Right atrium auricular region (tissue), 2 donors: Measurements from ENCODE around the gene C2CD3. TPM values are rescaled to one million over a fixed set of nuclear protein-coding genes. Genes with fewer than 3 reads are reported as not detected.
"Not testable (repeated sequence)": the region's sequence is repeated elsewhere in the genome, so short reads cannot be mapped to it uniquely, and the experiment has no call there.

ENCODE experiments used
- DNase-seq: peaks from one replicate; pipeline ENCODE4 v3.0.0-alpha.2; 2019; ENCODE audit warnings: low spot score
- H3K27ac ChIP-seq, 2 donors: fragments of 200-600 bp; sonication (generic); 1 replicate in 1 of 2; 2 replicates in 1 of 2; pipeline ENCODE4 v1.5.1; 2016 to 2019
- H3K27me3 ChIP-seq, 2 donors: fragments of 200-600 bp; sonication (generic); one replicate each; pipeline versions ENCODE4 v1.5.1 to v1.6.0; 2017 to 2019
- H3K36me3 ChIP-seq: fragments of 200-600 bp; sonication (generic); one replicate; pipeline ENCODE4 v1.5.1; 2016
- H3K4me1 ChIP-seq, 2 donors: fragments of 200-600 bp; sonication (generic); one replicate each; pipeline versions ENCODE4 v1.5.1 to v1.6.0; 2017 to 2019
- H3K4me3 ChIP-seq, 2 donors: fragments of 200-600 bp; sonication (generic); 1 replicate in 1 of 2; 2 replicates in 1 of 2; pipeline ENCODE4 v1.5.1; 2017 to 2019; ENCODE audit warnings: mild to moderate bottlenecking in 1 of 2, moderate library complexity in 1 of 2
- H3K9me3 ChIP-seq, 2 donors: fragments of 200-600 bp; sonication (generic); one replicate each; pipeline ENCODE4 v1.5.1; 2019
- total RNA-seq, 2 donors: library from RNA; depleted of rRNA; stranded (reverse); fragments of >200 nt; gene quantifications; one replicate each; pipeline ENCODE4 v1.1.0, GENCODE V29; 2016
- TF ChIP-seq, protein P1 (sequence below), 2 donors: fragments of 200-600 bp; sonication (generic); IDR thresholded peaks; one replicate each; pipeline ENCODE4 v1.5.1; 2019; ENCODE audit warnings: antibody characterized with exemption in 2 of 2

Gene C2CD3
- total RNA-seq, 2 donors from 2014 or later = 15.0 to 15.4 TPM

DNA sequence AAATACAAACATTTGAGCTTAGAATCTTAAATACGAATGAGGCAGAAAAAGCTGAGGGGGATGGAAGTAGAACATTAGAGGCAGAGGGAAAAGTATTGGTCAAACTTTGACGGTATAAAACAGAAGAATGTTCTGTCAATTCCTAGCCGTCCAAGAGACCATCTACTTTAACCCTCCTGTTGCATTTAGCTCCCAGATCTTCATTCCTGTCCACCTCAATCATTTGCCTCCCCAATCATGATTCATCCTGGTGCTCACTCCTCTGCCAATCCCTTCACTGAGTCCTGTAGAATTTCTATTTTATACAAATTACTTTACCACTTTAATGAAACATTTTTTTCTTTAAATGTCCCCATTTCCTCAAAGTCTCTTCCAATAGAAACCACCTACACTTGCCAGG is 28.2 kb downstream of the C2CD3 start:
- no peaks in the 10 kb centered on the region for H3K9me3 ChIP-seq
- no peaks in the 10 kb centered on the region for H3K27me3 ChIP-seq
- peaks cover 0 to 15% of the 10 kb centered on the region in 2 donors for H3K4me1 ChIP-seq
- peaks cover 3% of the 10 kb centered on the region for H3K36me3 ChIP-seq
- no peak overlapping the region for H3K27ac ChIP-seq
- no peak overlapping the region for H3K4me3 ChIP-seq
- TF ChIP-seq, protein P1, sequence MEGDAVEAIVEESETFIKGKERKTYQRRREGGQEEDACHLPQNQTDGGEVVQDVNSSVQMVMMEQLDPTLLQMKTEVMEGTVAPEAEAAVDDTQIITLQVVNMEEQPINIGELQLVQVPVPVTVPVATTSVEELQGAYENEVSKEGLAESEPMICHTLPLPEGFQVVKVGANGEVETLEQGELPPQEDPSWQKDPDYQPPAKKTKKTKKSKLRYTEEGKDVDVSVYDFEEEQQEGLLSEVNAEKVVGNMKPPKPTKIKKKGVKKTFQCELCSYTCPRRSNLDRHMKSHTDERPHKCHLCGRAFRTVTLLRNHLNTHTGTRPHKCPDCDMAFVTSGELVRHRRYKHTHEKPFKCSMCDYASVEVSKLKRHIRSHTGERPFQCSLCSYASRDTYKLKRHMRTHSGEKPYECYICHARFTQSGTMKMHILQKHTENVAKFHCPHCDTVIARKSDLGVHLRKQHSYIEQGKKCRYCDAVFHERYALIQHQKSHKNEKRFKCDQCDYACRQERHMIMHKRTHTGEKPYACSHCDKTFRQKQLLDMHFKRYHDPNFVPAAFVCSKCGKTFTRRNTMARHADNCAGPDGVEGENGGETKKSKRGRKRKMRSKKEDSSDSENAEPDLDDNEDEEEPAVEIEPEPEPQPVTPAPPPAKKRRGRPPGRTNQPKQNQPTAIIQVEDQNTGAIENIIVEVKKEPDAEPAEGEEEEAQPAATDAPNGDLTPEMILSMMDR (IDR thresholded peaks at IDR 0.05) = no peak
- no peak for DNase-seq

- DNase-seq = no peak
- peaks cover 3% of the 10 kb centered on the region for H3K36me3 ChIP-seq
- TF ChIP-seq, protein P1 (IDR thresholded peaks at IDR 0.05) = no peak
- H3K4me3 ChIP-seq = no peak overlapping the region
- H3K27me3 ChIP-seq = no peaks in the 10 kb centered on the region
- no peak overlapping the region for H3K27ac ChIP-seq
- H3K4me1 ChIP-seq = peaks cover 0 to 15% of the 10 kb centered on the region in 2 donors
- H3K9me3 ChIP-seq = no peaks in the 10 kb centered on the region
Observed at GRCh38 chr11:74141908-74142307, 28.9 kb downstream of the C2CD3 start.

GRCh38 chr11:74141241-74141695 is 29.5 kb downstream of the C2CD3 start:
- H3K4me1 ChIP-seq = peaks cover 0 to 15% of the 10 kb centered on the region in 2 donors
- no peak for DNase-seq
- no peaks in the 10 kb centered on the region for H3K9me3 ChIP-seq
- H3K4me3 ChIP-seq = no peak overlapping the region
- TF ChIP-seq, protein P1 (IDR thresholded peaks at IDR 0.05) = no peak
- H3K27ac ChIP-seq = no peak overlapping the region
- no peaks in the 10 kb centered on the region for H3K27me3 ChIP-seq
- H3K36me3 ChIP-seq = peaks cover 3% of the 10 kb centered on the region

DNA sequence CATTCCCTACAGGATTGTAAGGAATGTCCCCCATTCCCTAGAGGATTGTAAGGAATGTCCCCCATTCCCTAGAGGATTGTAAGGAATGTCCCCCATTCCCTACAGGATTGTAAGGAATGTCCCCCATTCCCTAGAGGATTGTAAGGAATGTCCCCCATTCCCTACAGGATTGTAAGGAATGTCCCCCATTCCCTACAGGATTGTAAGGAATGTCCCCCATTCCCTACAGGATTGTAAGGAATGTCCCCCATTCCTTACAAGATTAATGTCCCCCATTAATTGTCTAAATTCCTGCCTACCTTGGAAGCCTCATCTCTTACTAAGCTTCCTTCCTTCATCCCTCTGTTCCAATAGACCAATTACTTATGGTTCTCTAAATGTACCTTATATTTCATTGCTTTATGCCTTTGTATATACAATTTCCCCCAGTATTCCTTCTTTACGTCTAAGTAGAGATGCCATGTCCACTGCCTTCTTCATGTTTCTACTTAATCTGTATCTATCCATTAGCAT is 30.8 kb downstream of the C2CD3 start:
- H3K27ac ChIP-seq = peak overlapping the region in 1 of 2 donors; percentile 74
- DNase-seq, H3K9me3 ChIP-seq, H3K4me3 ChIP-seq, H3K27me3 ChIP-seq, H3K36me3 ChIP-seq: not testable (repeated sequence)
- peaks cover 0 to 15% of the 10 kb centered on the region in 2 donors for H3K4me1 ChIP-seq

- Histone ChIP-seq H3K4me1 (peaks cover 0 to 15% of the 10 kb centered on the region in 2 donors), H3K36me3 (peaks cover 3% of the 10 kb centered on the region), H3K27ac (peak overlapping the region; percentile 36 to 74), H3K4me3 (no peak overlapping the region), H3K27me3 (no peaks in the 10 kb centered on the region), H3K9me3 (no peaks in the 10 kb centered on the region)
- no peak for DNase-seq
- TF ChIP-seq, protein P1 (IDR thresholded peaks at IDR 0.05) = no peak
Observed at GRCh38 chr11:74139151-74139918, 31.5 kb downstream of the C2CD3 start.

GRCh38 chr11:74138572-74138971 is 32.2 kb downstream of the C2CD3 start:
- H3K27ac ChIP-seq = peak overlapping the region; percentile 36 to 74
- DNase-seq = no peak
- no peak overlapping the region for H3K4me3 ChIP-seq
- H3K9me3 ChIP-seq = no peaks in the 10 kb centered on the region
- peaks cover 0 to 15% of the 10 kb centered on the region in 2 donors for H3K4me1 ChIP-seq
- TF ChIP-seq, protein P1 (IDR thresholded peaks at IDR 0.05) = no peak
- H3K36me3 ChIP-seq = peaks cover 3% of the 10 kb centered on the region
- no peaks in the 10 kb centered on the region for H3K27me3 ChIP-seq
